ENCODE data around the gene SETD7. TPM values are rescaled to one million over a fixed set of nuclear protein-coding genes. Genes with fewer than 3 reads are reported as not detected.
A peak's percentile ranks its signal among the peaks of the same experiment; 100 is the strongest.

Gene SETD7
- total RNA-seq, 2 donors from 2014 or later = 71.7 to 100 TPM

DNA sequence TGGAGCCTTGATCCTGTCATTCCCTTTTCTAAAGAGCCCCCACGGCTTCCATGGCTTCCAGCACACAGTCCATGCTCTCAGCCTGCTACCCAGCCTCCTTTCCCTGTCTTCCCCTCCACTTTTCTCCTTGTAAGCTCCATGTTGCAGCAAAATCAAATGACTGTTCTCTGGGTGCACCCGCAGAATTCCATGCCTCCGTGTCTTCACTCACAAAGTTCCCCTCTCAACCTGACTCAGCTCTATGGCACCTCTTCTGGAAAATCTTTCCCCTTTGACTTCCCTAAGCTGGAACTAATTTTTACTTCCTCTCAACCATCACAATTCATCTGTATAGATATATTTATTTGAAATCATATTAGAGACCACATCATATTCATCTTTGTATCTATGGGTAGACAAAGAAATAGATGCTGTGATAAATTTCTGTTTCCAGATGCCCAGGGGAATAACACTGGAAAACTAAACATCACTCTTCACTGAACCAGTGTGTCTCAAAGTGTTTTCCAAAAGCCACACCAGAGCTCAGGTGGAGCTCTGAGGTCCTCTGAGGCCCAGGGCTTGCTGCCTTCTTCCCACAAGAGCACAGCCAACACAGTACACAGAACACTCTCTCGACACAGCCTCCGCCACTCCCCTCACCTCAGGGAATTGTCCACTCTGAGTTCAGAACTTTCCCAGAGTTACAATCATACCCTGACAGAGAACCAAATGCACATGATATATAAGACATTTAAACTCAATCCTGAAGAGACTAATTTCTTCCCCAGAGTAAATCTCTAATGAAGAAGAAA is 3.3 kb downstream of the SETD7 start:
- H3K9me3 ChIP-seq = no peaks in the 10 kb centered on the region
- H3K27me3 ChIP-seq (replicated peaks; ENCODE audit: insufficient read depth) = no peaks in the 10 kb centered on the region
- intact Hi-C loops (cut with DNase I) = loop anchor here (10.0 kb wide), 1 partner anchor 248 kb away; the partner anchor contains the start of genes NAA15 and NDUFC1
- no peak for DNase-seq (ENCODE audit: low spot score)
- TF ChIP-seq, protein P1, sequence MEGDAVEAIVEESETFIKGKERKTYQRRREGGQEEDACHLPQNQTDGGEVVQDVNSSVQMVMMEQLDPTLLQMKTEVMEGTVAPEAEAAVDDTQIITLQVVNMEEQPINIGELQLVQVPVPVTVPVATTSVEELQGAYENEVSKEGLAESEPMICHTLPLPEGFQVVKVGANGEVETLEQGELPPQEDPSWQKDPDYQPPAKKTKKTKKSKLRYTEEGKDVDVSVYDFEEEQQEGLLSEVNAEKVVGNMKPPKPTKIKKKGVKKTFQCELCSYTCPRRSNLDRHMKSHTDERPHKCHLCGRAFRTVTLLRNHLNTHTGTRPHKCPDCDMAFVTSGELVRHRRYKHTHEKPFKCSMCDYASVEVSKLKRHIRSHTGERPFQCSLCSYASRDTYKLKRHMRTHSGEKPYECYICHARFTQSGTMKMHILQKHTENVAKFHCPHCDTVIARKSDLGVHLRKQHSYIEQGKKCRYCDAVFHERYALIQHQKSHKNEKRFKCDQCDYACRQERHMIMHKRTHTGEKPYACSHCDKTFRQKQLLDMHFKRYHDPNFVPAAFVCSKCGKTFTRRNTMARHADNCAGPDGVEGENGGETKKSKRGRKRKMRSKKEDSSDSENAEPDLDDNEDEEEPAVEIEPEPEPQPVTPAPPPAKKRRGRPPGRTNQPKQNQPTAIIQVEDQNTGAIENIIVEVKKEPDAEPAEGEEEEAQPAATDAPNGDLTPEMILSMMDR (IDR thresholded peaks at IDR 0.05) = no peak
- TF ChIP-seq POLR2AphosphoS5 (IDR thresholded peaks at IDR 0.05) = no peak
- TF ChIP-seq POLR2A (IDR thresholded peaks at IDR 0.05) = no peak
- peak overlapping the region; percentile 51 to 98 for H3K27ac ChIP-seq
- H3K4me1 ChIP-seq (replicated peaks) = no peaks in the 10 kb centered on the region
- H3K4me3 ChIP-seq = no peak overlapping the region
- 61% methylated on average over 5 of the region's 5 CpGs for WGBS
- H3K36me3 ChIP-seq = no peaks in the 10 kb centered on the region

- Histone ChIP-seq H3K36me3 (no peaks in the 10 kb centered on the region), H3K9me3 (no peaks in the 10 kb centered on the region), H3K4me1 (replicated peaks) (no peaks in the 10 kb centered on the region), H3K4me3 (no peak overlapping the region), H3K27ac (peak overlapping the region in 1 of 2 donors; percentile 21), H3K27me3 (replicated peaks; ENCODE audit: insufficient read depth) (no peaks in the 10 kb centered on the region)
- DNase-seq (ENCODE audit: low spot score) = no peak
- intact Hi-C loops (cut with DNase I) = loop anchor here (10.0 kb wide), 1 partner anchor 246 kb away; the partner anchor contains the start of genes NAA15 and NDUFC1
- WGBS = 61% methylated on average over 5 of the region's 5 CpGs
- TF ChIP-seq, protein P1 (IDR thresholded peaks at IDR 0.05) = no peak
- TF ChIP-seq POLR2A (IDR thresholded peaks at IDR 0.05) (no peak), POLR2AphosphoS5 (IDR thresholded peaks at IDR 0.05) (no peak)
These were observed 5.1 kb downstream of the SETD7 start for GRCh38 chr4:139550724-139551429.

DNA sequence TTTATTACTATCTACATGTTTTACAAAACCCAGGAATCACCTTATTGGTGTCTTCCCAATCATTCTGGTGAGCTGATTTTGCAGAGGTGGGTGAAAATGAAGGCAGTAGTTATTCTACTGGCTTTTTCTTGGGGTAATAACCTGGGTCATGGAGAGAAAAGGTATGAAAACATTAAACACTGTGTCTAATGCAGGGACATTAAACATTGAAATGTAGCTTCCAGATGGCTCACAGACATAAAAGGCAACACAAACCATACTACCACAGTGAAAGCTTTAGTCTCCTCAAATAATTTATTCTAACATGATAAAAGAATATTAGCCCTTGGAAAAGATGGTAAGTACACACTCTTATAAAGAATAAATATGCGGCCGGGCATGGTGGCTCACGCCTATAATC is 8.0 kb downstream of the SETD7 start:
- Histone ChIP-seq H3K27ac (no peak overlapping the region), H3K27me3 (replicated peaks; ENCODE audit: insufficient read depth) (no peaks in the 10 kb centered on the region), H3K36me3 (no peaks in the 10 kb centered on the region), H3K4me3 (no peak overlapping the region), H3K9me3 (no peaks in the 10 kb centered on the region), H3K4me1 (replicated peaks) (no peaks in the 10 kb centered on the region)
- 98% methylated on average over 3 of the region's 3 CpGs for WGBS
- TF ChIP-seq, protein P1 (IDR thresholded peaks at IDR 0.05) = no peak
- TF ChIP-seq POLR2AphosphoS5 (IDR thresholded peaks at IDR 0.05) = no peak
- TF ChIP-seq POLR2A (IDR thresholded peaks at IDR 0.05) = no peak
- DNase-seq (ENCODE audit: low spot score) = no peak
- intact Hi-C loops (cut with DNase I) = no loop called here

GRCh38 chr4:139540632-139541031 is 15.4 kb downstream of the SETD7 start:
- H3K27me3 ChIP-seq (replicated peaks; ENCODE audit: insufficient read depth) = no peaks in the 10 kb centered on the region
- no peak overlapping the region for H3K4me3 ChIP-seq
- H3K9me3 ChIP-seq = no peaks in the 10 kb centered on the region
- H3K27ac ChIP-seq = no peak overlapping the region
- 40% methylated on average over 5 of the region's 5 CpGs for WGBS
- TF ChIP-seq POLR2AphosphoS5 (IDR thresholded peaks at IDR 0.05) (no peak), POLR2A (IDR thresholded peaks at IDR 0.05) (no peak)
- TF ChIP-seq, protein P1 (IDR thresholded peaks at IDR 0.05) = no peak
- intact Hi-C loops (cut with DNase I) = no loop called here
- no peak for DNase-seq (ENCODE audit: low spot score)
- peaks cover 11% of the 10 kb centered on the region for H3K4me1 ChIP-seq (replicated peaks)
- no peaks in the 10 kb centered on the region for H3K36me3 ChIP-seq

Data from prostate gland (tissue), 2 donors.